ENCODE data around the gene ART3.

DNA sequence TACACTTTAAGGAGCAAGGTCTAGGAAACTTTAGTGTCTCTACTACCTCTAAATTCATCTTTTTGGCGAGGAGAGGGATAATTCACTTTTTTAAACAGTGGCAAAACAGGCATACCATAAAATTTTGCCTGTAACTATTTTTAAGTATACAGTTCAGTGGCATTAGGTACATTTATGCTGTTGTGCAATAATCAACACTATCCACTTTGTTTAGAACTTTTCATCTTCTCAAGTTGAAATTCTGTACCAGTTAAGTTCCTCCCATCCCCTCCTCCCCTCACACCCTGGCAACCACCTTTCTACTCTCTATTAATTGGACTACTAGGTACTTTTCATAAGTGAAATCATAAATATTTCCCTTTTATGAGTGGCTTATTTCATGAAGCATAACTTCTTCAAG lies 42.3 kb downstream of the ART3 start:
- TF ChIP-seq, protein P1, sequence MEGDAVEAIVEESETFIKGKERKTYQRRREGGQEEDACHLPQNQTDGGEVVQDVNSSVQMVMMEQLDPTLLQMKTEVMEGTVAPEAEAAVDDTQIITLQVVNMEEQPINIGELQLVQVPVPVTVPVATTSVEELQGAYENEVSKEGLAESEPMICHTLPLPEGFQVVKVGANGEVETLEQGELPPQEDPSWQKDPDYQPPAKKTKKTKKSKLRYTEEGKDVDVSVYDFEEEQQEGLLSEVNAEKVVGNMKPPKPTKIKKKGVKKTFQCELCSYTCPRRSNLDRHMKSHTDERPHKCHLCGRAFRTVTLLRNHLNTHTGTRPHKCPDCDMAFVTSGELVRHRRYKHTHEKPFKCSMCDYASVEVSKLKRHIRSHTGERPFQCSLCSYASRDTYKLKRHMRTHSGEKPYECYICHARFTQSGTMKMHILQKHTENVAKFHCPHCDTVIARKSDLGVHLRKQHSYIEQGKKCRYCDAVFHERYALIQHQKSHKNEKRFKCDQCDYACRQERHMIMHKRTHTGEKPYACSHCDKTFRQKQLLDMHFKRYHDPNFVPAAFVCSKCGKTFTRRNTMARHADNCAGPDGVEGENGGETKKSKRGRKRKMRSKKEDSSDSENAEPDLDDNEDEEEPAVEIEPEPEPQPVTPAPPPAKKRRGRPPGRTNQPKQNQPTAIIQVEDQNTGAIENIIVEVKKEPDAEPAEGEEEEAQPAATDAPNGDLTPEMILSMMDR (IDR thresholded peaks at IDR 0.05): no peak
- no peak for TF ChIP-seq RAD21 (IDR thresholded peaks at IDR 0.05; ENCODE audit: low read length)
- no peak for TF ChIP-seq POLR2AphosphoS5 (IDR thresholded peaks at IDR 0.05; ENCODE audit: low read depth, low read length)
- TF ChIP-seq TEAD4 (IDR thresholded peaks at IDR 0.05; ENCODE audit: borderline replicate concordance, insufficient read depth): no peak
- TF ChIP-seq GATA2 (CRISPR knock-in tag; IDR thresholded peaks at IDR 0.05): no peak
- TF ChIP-seq FOXJ3 (CRISPR knock-in tag; IDR thresholded peaks at IDR 0.05): no peak
- TF ChIP-seq EP300 (IDR thresholded peaks at IDR 0.05; ENCODE audit: borderline replicate concordance in 1 of 2, low read depth in 1 of 2, low read length in 1 of 2): no peak

All from SK-N-SH (cell line).